HL-60 (cell line): Measurements from ENCODE around the gene KCNG3.

Experiments used
- GABPA ChIP-seq: IDR thresholded peaks from 2 replicates; pipeline ENCODE4 v1.6.1; 2012; ENCODE audit warnings: low read depth
- POLR2AphosphoS5 ChIP-seq: IDR thresholded peaks from 2 replicates; pipeline ENCODE4 v1.6.1; 2012; ENCODE audit warnings: low read depth
- REST ChIP-seq: IDR thresholded peaks from 2 replicates; pipeline ENCODE4 v1.6.1; 2012; ENCODE audit warnings: low read depth; ENCODE audit not compliant: insufficient replicate concordance
- SPI1 ChIP-seq: IDR thresholded peaks from 2 replicates; pipeline ENCODE4 v1.6.1; 2012; ENCODE audit warnings: low read depth, mild to moderate bottlenecking, borderline replicate concordance
- TF ChIP-seq, protein P1 (sequence below): IDR thresholded peaks from one replicate; pipeline ENCODE4 v1.5.1; 2011; ENCODE audit warnings: low read length, control low read depth, inconsistent platforms; ENCODE audit not compliant: insufficient read depth

GRCh38 chr2:42414158-42414557 lies 79.6 kb downstream of the KCNG3 start:
- TF ChIP-seq POLR2AphosphoS5, result no peak
- TF ChIP-seq, protein P1, sequence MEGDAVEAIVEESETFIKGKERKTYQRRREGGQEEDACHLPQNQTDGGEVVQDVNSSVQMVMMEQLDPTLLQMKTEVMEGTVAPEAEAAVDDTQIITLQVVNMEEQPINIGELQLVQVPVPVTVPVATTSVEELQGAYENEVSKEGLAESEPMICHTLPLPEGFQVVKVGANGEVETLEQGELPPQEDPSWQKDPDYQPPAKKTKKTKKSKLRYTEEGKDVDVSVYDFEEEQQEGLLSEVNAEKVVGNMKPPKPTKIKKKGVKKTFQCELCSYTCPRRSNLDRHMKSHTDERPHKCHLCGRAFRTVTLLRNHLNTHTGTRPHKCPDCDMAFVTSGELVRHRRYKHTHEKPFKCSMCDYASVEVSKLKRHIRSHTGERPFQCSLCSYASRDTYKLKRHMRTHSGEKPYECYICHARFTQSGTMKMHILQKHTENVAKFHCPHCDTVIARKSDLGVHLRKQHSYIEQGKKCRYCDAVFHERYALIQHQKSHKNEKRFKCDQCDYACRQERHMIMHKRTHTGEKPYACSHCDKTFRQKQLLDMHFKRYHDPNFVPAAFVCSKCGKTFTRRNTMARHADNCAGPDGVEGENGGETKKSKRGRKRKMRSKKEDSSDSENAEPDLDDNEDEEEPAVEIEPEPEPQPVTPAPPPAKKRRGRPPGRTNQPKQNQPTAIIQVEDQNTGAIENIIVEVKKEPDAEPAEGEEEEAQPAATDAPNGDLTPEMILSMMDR, result no peak
- TF ChIP-seq SPI1, result no peak
- no peak for TF ChIP-seq GABPA
- no peak for TF ChIP-seq REST
